GM23338 (cell line): Measurements from ENCODE around the gene RAB3GAP1. TPM values are rescaled to one million over a fixed set of nuclear protein-coding genes. Genes with fewer than 3 reads are reported as not detected.

Experiments
- ATAC-seq: fragments of 200-7000 bp; cut with Tn5 transposase; 3 replicates; pipeline ENCODE4 v1.9.1; 2020
- DNase-seq: peaks from one replicate; pipeline ENCODE4 v3.0.0-alpha.2; 2015; ENCODE audit warnings: low spot score
- H2AFZ ChIP-seq: fragments of 200-600 bp; sonication (generic); 2 replicates; pipeline ENCODE4 v1.8.0; 2016; ENCODE audit warnings: antibody characterized with exemption, mild to moderate bottlenecking, moderate library complexity
- H3F3A ChIP-seq: fragments of 200-600 bp; sonication (generic); replicated peaks from 2 replicates; pipeline ENCODE4 v1.8.0; 2017; ENCODE audit warnings: antibody characterized with exemption, mixed run types, low read depth
- H3K27ac ChIP-seq: fragments of 200-600 bp; sonication (generic); 2 replicates; pipeline ENCODE4 v1.6.1; 2016; ENCODE audit warnings: low read depth
- H3K27me3 ChIP-seq: fragments of 200-600 bp; sonication (generic); 2 replicates; pipeline ENCODE4 v1.8.0; 2016; ENCODE audit warnings: mild to moderate bottlenecking, mixed run types, moderate library complexity; ENCODE audit not compliant: insufficient read depth
- H3K36me3 ChIP-seq: fragments of 200-600 bp; sonication (generic); 2 replicates; pipeline ENCODE4 v1.8.0; 2016; ENCODE audit warnings: mild to moderate bottlenecking; ENCODE audit not compliant: insufficient read depth
- H3K4me1 ChIP-seq: fragments of 200-600 bp; sonication (generic); 2 replicates; pipeline ENCODE4 v1.8.0; 2016; ENCODE audit warnings: mild to moderate bottlenecking, moderate library complexity; ENCODE audit not compliant: insufficient read depth
- H3K4me2 ChIP-seq: fragments of 200-600 bp; sonication (generic); 2 replicates; pipeline ENCODE4 v1.7.1; 2017; ENCODE audit warnings: mixed run types
- H3K4me3 ChIP-seq: fragments of 200-600 bp; sonication (generic); 2 replicates; pipeline ENCODE4 v1.6.1; 2016; ENCODE audit warnings: mixed run types
- H3K79me2 ChIP-seq: fragments of 200-600 bp; sonication (generic); replicated peaks from 2 replicates; pipeline ENCODE4 v1.8.0; 2017; ENCODE audit warnings: mild to moderate bottlenecking; ENCODE audit not compliant: insufficient read depth
- H3K9me2 ChIP-seq: fragments of 200-600 bp; sonication (generic); 2 replicates; pipeline ENCODE4 v1.8.0; 2017; ENCODE audit not compliant: insufficient read depth
- H4K20me1 ChIP-seq: fragments of 200-600 bp; sonication (generic); replicated peaks from 2 replicates; pipeline ENCODE4 v1.8.0; 2017; ENCODE audit warnings: mild to moderate bottlenecking; ENCODE audit not compliant: insufficient read depth
- H3K27ac Mint-ChIP-seq: 2 replicates; pipeline ENCODE4 v1.8.0; 2020; ENCODE audit warnings: inconsistent platforms, mild to moderate bottlenecking, moderate library complexity, mixed read lengths
- H3K27me3 Mint-ChIP-seq: 3 replicates; pipeline ENCODE4 v1.8.0; 2022; ENCODE audit warnings: low read depth, mild to moderate bottlenecking, moderate library complexity, mixed read lengths, inconsistent platforms; ENCODE audit not compliant: insufficient read depth, poor library complexity
- H3K36me3 Mint-ChIP-seq: 3 replicates; pipeline ENCODE4 v1.8.0; 2021; ENCODE audit warnings: low read depth, mild to moderate bottlenecking, inconsistent platforms, moderate library complexity, mixed read lengths
- H3K4me1 Mint-ChIP-seq: 3 replicates; pipeline ENCODE4 v1.8.0; 2020; ENCODE audit warnings: mild to moderate bottlenecking, inconsistent platforms, mixed read lengths
- H3K4me3 Mint-ChIP-seq: 3 replicates; pipeline ENCODE4 v1.8.0; 2021; ENCODE audit warnings: moderate library complexity, mild to moderate bottlenecking, inconsistent platforms, mixed read lengths
- H3K9me3 Mint-ChIP-seq: 3 replicates; pipeline ENCODE4 v1.8.0; 2020; ENCODE audit warnings: moderate library complexity, mild to moderate bottlenecking, inconsistent platforms, mixed read lengths
- CREB1 ChIP-seq: fragments of 250-450 bp; sonication (Bioruptor Pico); IDR thresholded peaks from 2 replicates; pipeline ENCODE4 v1.5.0; 2020; ENCODE audit warnings: low read depth, mild to moderate bottlenecking, moderate library complexity
- ETS1 ChIP-seq: IDR thresholded peaks from 2 replicates; pipeline ENCODE4 v1.6.1; 2016; ENCODE audit warnings: antibody characterized with exemption
- EZH2 ChIP-seq: fragments of 200-600 bp; sonication (generic); IDR thresholded peaks from one replicate; pipeline ENCODE4 v1.8.0; 2017; ENCODE audit warnings: antibody characterized with exemption, mild to moderate bottlenecking, low read depth; ENCODE audit not compliant: unreplicated experiment
- JUNB ChIP-seq: IDR thresholded peaks from one replicate; pipeline ENCODE4 v1.6.1; 2016; ENCODE audit warnings: antibody characterized with exemption; ENCODE audit not compliant: unreplicated experiment
- NANOG ChIP-seq: IDR thresholded peaks from 2 replicates; pipeline ENCODE4 v1.6.1; 2016; ENCODE audit warnings: antibody characterized with exemption, borderline replicate concordance
- STAT1 ChIP-seq: IDR thresholded peaks from one replicate; pipeline ENCODE4 v1.6.1; 2016; ENCODE audit warnings: antibody characterized with exemption; ENCODE audit not compliant: unreplicated experiment
- ZNF114 ChIP-seq: fragments of 250-450 bp; sonication (Bioruptor Pico); IDR thresholded peaks from 2 replicates; pipeline ENCODE4 v1.5.0; 2020; ENCODE audit warnings: mild to moderate bottlenecking, moderate library complexity
- ZNF462 ChIP-seq: fragments of 250-450 bp; sonication (Bioruptor Pico); IDR thresholded peaks from 2 replicates; pipeline ENCODE4 v1.5.0; 2020; ENCODE audit warnings: mild to moderate bottlenecking, moderate library complexity
- polyA plus RNA-seq: library from polyadenylated mRNA; unstranded; fragments of >200 nt; fragmentation: Nextera tagmentation; extraction: Ambion mirVana; gene quantifications from 2 replicates; pipeline ENCODE4 v1.2.1, GENCODE V29; 2016
- total RNA-seq: library from RNA; depleted of rRNA; stranded (reverse); fragments of >200 nt; shearing (Covaris generic); gene quantifications from 2 replicates; pipeline ENCODE4 v1.2.3, GENCODE V29; 2014

RAB3GAP1 gene
- total and polyA plus RNA-seq, 2 experiments from 2014 or later: 22.5 to 40.4 TPM

- no peak for TF ChIP-seq ZNF462 (CRISPR knock-in tag)
- no peak for TF ChIP-seq NANOG
- no peak for TF ChIP-seq CREB1 (CRISPR knock-in tag)
Observed at GRCh38 chr2:135218426-135218825, 166.3 kb downstream of the RAB3GAP1 start (continued).

- Histone ChIP-seq H3K27me3 (no peaks in the 10 kb centered on the region), H3K9me2 (no peaks in the 10 kb centered on the region), H3K79me2 (no peaks in the 10 kb centered on the region), H3F3A (no peaks in the 10 kb centered on the region), H2AFZ (no peak overlapping the region), H3K4me2 (no peak overlapping the region), H3K27ac (no peak overlapping the region), H4K20me1 (no peaks in the 10 kb centered on the region), H3K36me3 (no peaks in the 10 kb centered on the region), H3K4me3 (no peak overlapping the region), H3K4me1 (no peaks in the 10 kb centered on the region)
- no peaks in the 10 kb centered on the region for H3K27me3 Mint-ChIP-seq
- DNase-seq (no peak), ATAC-seq (no peak)
- H3K4me3 Mint-ChIP-seq: no peak overlapping the region
- H3K4me1 Mint-ChIP-seq: no peaks in the 10 kb centered on the region
- no peak overlapping the region for H3K27ac Mint-ChIP-seq
- H3K36me3 Mint-ChIP-seq: peaks cover 2% of the 10 kb centered on the region; the same call in 1 of the 3 replicates
- H3K9me3 Mint-ChIP-seq: no peaks in the 10 kb centered on the region
- TF ChIP-seq CREB1 (CRISPR knock-in tag) (no peak), ETS1 (no peak), ZNF114 (no peak), ZNF462 (CRISPR knock-in tag) (no peak), JUNB (no peak), EZH2 (no peak), STAT1 (no peak), NANOG (no peak)
Observed at GRCh38 chr2:135219226-135219625, 167.1 kb downstream of the RAB3GAP1 start.
